GM19193 (cell line): Measurements from ENCODE around the gene TOP3B.

Source experiments
- POLR2A ChIP-seq: IDR thresholded peaks from 4 replicates; pipeline ENCODE4 v1.6.1; 2011; ENCODE audit not compliant: insufficient read depth, insufficient read length; ENCODE audit errors: extremely low read depth

The TOP3B gene

GRCh38 chr22:21998595-21999247, 16.1 kb upstream of the TOP3B start:
- no peak for TF ChIP-seq POLR2A

GRCh38 chr22:21996175-21996720, 13.7 kb upstream of the TOP3B start:
- TF ChIP-seq POLR2A = no peak

- no peak for TF ChIP-seq POLR2A
Measured at GRCh38 chr22:21995660-21996059, 13.1 kb upstream of the TOP3B start.

- TF ChIP-seq POLR2A = no peak
Measured at GRCh38 chr22:21994881-21995444, 12.4 kb upstream of the TOP3B start.

GRCh38 chr22:21992593-21993237, 10.1 kb upstream of the TOP3B start:
- TF ChIP-seq POLR2A = no peak

- no peak for TF ChIP-seq POLR2A
Measured at GRCh38 chr22:21991774-21992173, 9.2 kb upstream of the TOP3B start.

GRCh38 chr22:21991304-21991596, 8.7 kb upstream of the TOP3B start:
- TF ChIP-seq POLR2A = no peak

- no peak for TF ChIP-seq POLR2A
Measured at GRCh38 chr22:21990445-21991303, 8.1 kb upstream of the TOP3B start.

- no peak for TF ChIP-seq POLR2A
Measured at GRCh38 chr22:21989049-21989448, 6.5 kb upstream of the TOP3B start.

- TF ChIP-seq POLR2A = no peak
Measured at GRCh38 chr22:21985214-21985613, 2.6 kb upstream of the TOP3B start.

GRCh38 chr22:21984793-21985192, 2.2 kb upstream of the TOP3B start:
- TF ChIP-seq POLR2A = no peak

GRCh38 chr22:21981874-21982273, 713 bp downstream of the TOP3B start:
- no peak for TF ChIP-seq POLR2A

- no peak for TF ChIP-seq POLR2A
Measured at GRCh38 chr22:21980547-21980946, 2.0 kb downstream of the TOP3B start.

- TF ChIP-seq POLR2A = no peak
Measured at GRCh38 chr22:21978564-21979386, 3.8 kb downstream of the TOP3B start.

GRCh38 chr22:21977814-21978213, 4.8 kb downstream of the TOP3B start:
- TF ChIP-seq POLR2A = no peak

GRCh38 chr22:21975854-21976345, 6.7 kb downstream of the TOP3B start:
- TF ChIP-seq POLR2A = no peak
